DND-41 (cell line): ENCODE data around the gene KCNT1.

Source experiments
- CTCF ChIP-seq: IDR thresholded peaks from 2 replicates; pipeline ENCODE4 v1.5.1; 2012; ENCODE audit warnings: borderline replicate concordance, low read length, moderate library complexity, mild to moderate bottlenecking; ENCODE audit not compliant: poor library complexity, severe bottlenecking; ENCODE audit errors: extremely low read depth
- EZH2 ChIP-seq: IDR thresholded peaks from 3 replicates; pipeline ENCODE4 v1.6.1; 2012; ENCODE audit warnings: borderline replicate concordance, low read depth, mild to moderate bottlenecking, moderate library complexity, low read length, inconsistent platforms; ENCODE audit not compliant: severe bottlenecking

DNA sequence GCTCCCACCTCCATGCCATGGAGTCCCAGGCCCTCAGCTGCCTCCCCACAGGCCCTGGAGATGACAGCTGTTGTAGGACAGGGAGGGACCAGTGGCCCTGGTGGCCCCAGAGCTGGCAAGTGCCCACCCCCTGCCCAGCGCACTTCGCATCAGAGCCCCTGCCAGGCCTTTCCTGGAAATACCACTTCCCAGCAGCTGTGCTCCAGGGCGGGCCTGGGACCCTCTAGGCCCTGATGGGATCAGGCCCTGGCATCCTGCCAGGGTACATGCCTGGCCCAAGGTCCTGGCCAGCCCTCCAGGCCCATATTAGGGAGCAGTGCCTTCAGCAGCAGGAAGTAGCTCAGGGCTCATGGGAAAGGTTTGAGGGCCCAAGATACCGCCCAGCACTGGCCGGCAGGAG, 2.5 kb downstream of the KCNT1 start:
- TF ChIP-seq CTCF (no peak), EZH2 (no peak)
